Activated CD8-positive, alpha-beta T cell treated with anti-CD3 and anti-CD28 coated beads, Interleukin-2, amount 10 ng/mL, durations not matched to agents 7 days and 5 days (primary cell): ENCODE measurements around the gene B4GALT2. TPM values are rescaled to one million over a fixed set of nuclear protein-coding genes. Genes with fewer than 3 reads are reported as not detected.

Experiments used
- ATAC-seq: fragments of 150-1000 bp; cut with Tn5 transposase; one replicate; pipeline ENCODE4 v1.10.0; 2021; ENCODE audit warnings: moderate library complexity
- CTCF ChIA-PET: fragments of 350-600 bp; sonication (Branson Sonifier 250); formaldehyde crosslinking; loops from one replicate; lab custom pipeline; 2021; ENCODE audit warnings: antibody characterized with exemption; lab: Charles Lee
- POLR2A ChIA-PET: fragments of 350-600 bp; sonication (Branson Sonifier 250); formaldehyde crosslinking; loops from one replicate; lab custom pipeline; 2021; ENCODE audit warnings: antibody characterized with exemption; lab: Charles Lee
- DNase-seq: peaks from one replicate; pipeline ENCODE4 v3.0.0-alpha.2; 2020
- H3K27ac Mint-ChIP-seq: one replicate; pipeline ENCODE4 v1.8.0; 2021; ENCODE audit warnings: mild to moderate bottlenecking, mixed read lengths
- H3K27me3 Mint-ChIP-seq: one replicate; pipeline ENCODE4 v1.8.0; 2021; ENCODE audit warnings: low read depth, mixed read lengths
- H3K36me3 Mint-ChIP-seq: one replicate; pipeline ENCODE4 v1.8.0; 2021; ENCODE audit warnings: low read depth, mixed read lengths
- H3K4me1 Mint-ChIP-seq: one replicate; pipeline ENCODE4 v1.8.0; 2021; ENCODE audit warnings: low read depth, mixed read lengths
- H3K4me3 Mint-ChIP-seq: one replicate; pipeline ENCODE4 v1.8.0; 2021; ENCODE audit warnings: mild to moderate bottlenecking, mixed read lengths
- H3K9me3 Mint-ChIP-seq: one replicate; pipeline ENCODE4 v1.8.0; 2022; ENCODE audit warnings: mixed read lengths; ENCODE audit not compliant: insufficient read depth
- total RNA-seq, 2 experiments: library from RNA; stranded (reverse); gene quantifications; one replicate each; pipeline ENCODE4 v1.2.3, GENCODE V29; 2021

The B4GALT2 gene
- total RNA-seq, 2 experiments from 2014 or later = 20.1 to 20.2 TPM

- Mint-ChIP-seq H3K4me1 (peaks cover 10% of the 10 kb centered on the region), H3K4me3 (no peak overlapping the region), H3K27me3 (no peaks in the 10 kb centered on the region), H3K27ac (no peak overlapping the region), H3K36me3 (no peaks in the 10 kb centered on the region), H3K9me3 (no peaks in the 10 kb centered on the region)
- ATAC-seq = no peak
- no peak for DNase-seq
- CTCF ChIA-PET = interaction anchor here (0.7 to 3.3 kb wide), 6 partner anchors 9 to 33 kb away, joined by 3 to 17 read pairs (median 4); no protein-coding TSS in a partner anchor
- POLR2A ChIA-PET = interaction anchor here (0.7 kb wide), 1 partner anchor 29 kb away, joined by 3 read pairs; no protein-coding TSS in a partner anchor
Observed at GRCh38 chr1:44014365-44015104, 35.5 kb downstream of the B4GALT2 start.

- H3K27ac Mint-ChIP-seq = no peak overlapping the region
- no peaks in the 10 kb centered on the region for H3K27me3 Mint-ChIP-seq
- no peak overlapping the region for H3K4me3 Mint-ChIP-seq
- DNase-seq (no peak), ATAC-seq (no peak)
- POLR2A ChIA-PET = interaction anchor here (0.6 kb wide), 1 partner anchor 41 kb away, joined by 3 read pairs; no protein-coding TSS in a partner anchor
- CTCF ChIA-PET = interaction anchor here (0.9 to 3.3 kb wide), 4 partner anchors 10 to 32 kb away, joined by 3 to 17 read pairs (median 4); no protein-coding TSS in a partner anchor
- H3K36me3 Mint-ChIP-seq = no peaks in the 10 kb centered on the region
- peaks cover 10% of the 10 kb centered on the region for H3K4me1 Mint-ChIP-seq
- H3K9me3 Mint-ChIP-seq = no peaks in the 10 kb centered on the region
Observed at GRCh38 chr1:44015206-44015605, 36.2 kb downstream of the B4GALT2 start.

GRCh38 chr1:44016041-44016889, 37.3 kb downstream of the B4GALT2 start:
- no peaks in the 10 kb centered on the region for H3K36me3 Mint-ChIP-seq
- H3K4me3 Mint-ChIP-seq = no peak overlapping the region
- H3K27ac Mint-ChIP-seq = no peak overlapping the region
- ChIA-PET CTCF (interaction anchor here (3.3 kb wide), 1 partner anchor 11 kb away, joined by 17 read pairs; no protein-coding TSS in a partner anchor), POLR2A (no interaction called here)
- H3K9me3 Mint-ChIP-seq = no peaks in the 10 kb centered on the region
- ATAC-seq = no peak
- DNase-seq = no peak
- peaks cover 10% of the 10 kb centered on the region for H3K4me1 Mint-ChIP-seq
- no peaks in the 10 kb centered on the region for H3K27me3 Mint-ChIP-seq

GRCh38 chr1:44016890-44017400, 37.9 kb downstream of the B4GALT2 start:
- Mint-ChIP-seq H3K9me3 (no peaks in the 10 kb centered on the region), H3K36me3 (no peaks in the 10 kb centered on the region), H3K27me3 (no peaks in the 10 kb centered on the region), H3K4me1 (peaks cover 10% of the 10 kb centered on the region), H3K27ac (no peak overlapping the region), H3K4me3 (no peak overlapping the region)
- CTCF ChIA-PET = no interaction called here
- POLR2A ChIA-PET = no interaction called here
- DNase-seq (no peak), ATAC-seq (no peak)

- Mint-ChIP-seq H3K4me1 (no peaks in the 10 kb centered on the region), H3K27me3 (no peaks in the 10 kb centered on the region), H3K36me3 (no peaks in the 10 kb centered on the region), H3K9me3 (no peaks in the 10 kb centered on the region), H3K4me3 (no peak overlapping the region), H3K27ac (no peak overlapping the region)
- POLR2A ChIA-PET = no interaction called here
- DNase-seq (no peak), ATAC-seq (no peak)
- CTCF ChIA-PET = interaction anchor here (1.1 kb wide), 1 partner anchor 29 kb away, joined by 3 read pairs; no protein-coding TSS in a partner anchor
Observed at GRCh38 chr1:44019466-44019948, 40.5 kb downstream of the B4GALT2 start.

- H3K36me3 Mint-ChIP-seq = no peaks in the 10 kb centered on the region
- POLR2A ChIA-PET = no interaction called here
- ATAC-seq (no peak), DNase-seq (no peak)
- H3K4me1 Mint-ChIP-seq = no peaks in the 10 kb centered on the region
- H3K27me3 Mint-ChIP-seq = no peaks in the 10 kb centered on the region
- CTCF ChIA-PET = interaction anchor here (1.2 to 2.9 kb wide), 3 partner anchors 10 to 16 kb away, joined by 3 to 11 read pairs (median 10); no protein-coding TSS in a partner anchor
- H3K4me3 Mint-ChIP-seq = no peak overlapping the region
- H3K9me3 Mint-ChIP-seq = no peaks in the 10 kb centered on the region
- no peak overlapping the region for H3K27ac Mint-ChIP-seq
Observed at GRCh38 chr1:44020464-44020863, 41.5 kb downstream of the B4GALT2 start.

GRCh38 chr1:44021156-44021555, 42.1 kb downstream of the B4GALT2 start:
- POLR2A ChIA-PET = no interaction called here
- DNase-seq (no peak), ATAC-seq (no peak)
- Mint-ChIP-seq H3K4me3 (no peak overlapping the region), H3K27ac (no peak overlapping the region), H3K4me1 (no peaks in the 10 kb centered on the region), H3K27me3 (no peaks in the 10 kb centered on the region), H3K36me3 (no peaks in the 10 kb centered on the region), H3K9me3 (no peaks in the 10 kb centered on the region)
- CTCF ChIA-PET = interaction anchor here (0.9 to 2.9 kb wide), 4 partner anchors 9 to 86 kb away, joined by 3 to 11 read pairs (median 6); no protein-coding TSS in a partner anchor

- no peak for DNase-seq
- Mint-ChIP-seq H3K27me3 (no peaks in the 10 kb centered on the region), H3K36me3 (no peaks in the 10 kb centered on the region), H3K4me1 (no peaks in the 10 kb centered on the region), H3K9me3 (no peaks in the 10 kb centered on the region), H3K27ac (no peak overlapping the region), H3K4me3 (no peak overlapping the region)
- ATAC-seq = no peak
- CTCF ChIA-PET = interaction anchor here (0.6 to 2.9 kb wide), 4 partner anchors 13 to 87 kb away, joined by 3 to 11 read pairs (median 6); no protein-coding TSS in a partner anchor
- POLR2A ChIA-PET = no interaction called here
Observed at GRCh38 chr1:44021581-44022321, 42.7 kb downstream of the B4GALT2 start.

- ATAC-seq = no peak
- Mint-ChIP-seq H3K27me3 (no peaks in the 10 kb centered on the region), H3K27ac (no peak overlapping the region), H3K4me1 (peaks cover 8% of the 10 kb centered on the region), H3K4me3 (no peak overlapping the region), H3K9me3 (no peaks in the 10 kb centered on the region), H3K36me3 (no peaks in the 10 kb centered on the region)
- DNase-seq = no peak
- ChIA-PET CTCF (interaction anchor here (1.7 to 1.8 kb wide), 2 partner anchors 12 to 19 kb away, joined by 5 to 11 read pairs; no protein-coding TSS in a partner anchor), POLR2A (no interaction called here)
Observed at GRCh38 chr1:44024031-44024902, 45.3 kb downstream of the B4GALT2 start.

GRCh38 chr1:44024903-44025525, 46.0 kb downstream of the B4GALT2 start:
- ChIA-PET POLR2A (no interaction called here), CTCF (interaction anchor here (1.7 to 1.8 kb wide), 2 partner anchors 12 to 20 kb away, joined by 5 to 11 read pairs; no protein-coding TSS in a partner anchor)
- Mint-ChIP-seq H3K9me3 (no peaks in the 10 kb centered on the region), H3K27me3 (no peaks in the 10 kb centered on the region), H3K4me1 (peaks cover 14% of the 10 kb centered on the region), H3K4me3 (no peak overlapping the region), H3K36me3 (no peaks in the 10 kb centered on the region), H3K27ac (no peak overlapping the region)
- no peak for DNase-seq
- ATAC-seq = no peak
